ENCODE data around the gene FCGR3A. TPM values are rescaled to one million over a fixed set of nuclear protein-coding genes. Genes with fewer than 3 reads are reported as not detected.
"Not testable (repeated sequence)": the region's sequence is repeated elsewhere in the genome, so short reads cannot be mapped to it uniquely, and the experiment has no call there.

FCGR3A gene
- total and polyA plus RNA-seq, 7 donors: 7.8 to 30.5 (median 14.4) TPM

- H3K27ac ChIP-seq; intact Hi-C loops (cut with DNase I); H3K27me3 ChIP-seq; H3K9me3 ChIP-seq; H3K36me3 ChIP-seq; DNase-seq; H3K4me1 ChIP-seq; H3K4me3 ChIP-seq: not testable (repeated sequence)
- WGBS, 2 donors: no CpG with 5 or more reads among the region's 4 CpGs
Measured at GRCh38 chr1:161580879-161581537, 31.4 kb upstream of the FCGR3A start.

GRCh38 chr1:161579856-161580507, 30.4 kb upstream of the FCGR3A start:
- H3K4me1 ChIP-seq; H3K4me3 ChIP-seq; H3K27ac ChIP-seq; H3K9me3 ChIP-seq; DNase-seq; intact Hi-C loops (cut with DNase I); H3K36me3 ChIP-seq; H3K27me3 ChIP-seq: not testable (repeated sequence)
- 62% methylated on average over 2 of the region's 8 CpGs; no CpG with 5 or more reads in 1 of the 2 donors for WGBS, 2 donors

GRCh38 chr1:161576676-161577075, 27.1 kb upstream of the FCGR3A start:
- H3K9me3 ChIP-seq; H3K36me3 ChIP-seq; H3K27me3 ChIP-seq; H3K4me1 ChIP-seq; H3K4me3 ChIP-seq; H3K27ac ChIP-seq; DNase-seq; intact Hi-C loops (cut with DNase I): not testable (repeated sequence)

GRCh38 chr1:161571703-161572102, 22.1 kb upstream of the FCGR3A start:
- H3K4me1 ChIP-seq; intact Hi-C loops (cut with DNase I); H3K27ac ChIP-seq; H3K9me3 ChIP-seq; H3K27me3 ChIP-seq; H3K4me3 ChIP-seq; H3K36me3 ChIP-seq; DNase-seq: not testable (repeated sequence)
- 48 to 70% methylated on average over 2 of the region's 8 CpGs for WGBS, 2 donors

GRCh38 chr1:161566602-161566960, 17.0 kb upstream of the FCGR3A start:
- intact Hi-C loops (cut with DNase I): loop anchor here (10.0 kb wide), 1 partner anchor 178 kb away; the partner anchor contains the start of gene DUSP12
- not testable (repeated sequence) for H3K4me1 ChIP-seq, H3K9me3 ChIP-seq, H3K27me3 ChIP-seq, DNase-seq, H3K27ac ChIP-seq, H3K4me3 ChIP-seq, H3K36me3 ChIP-seq
- WGBS, 2 donors: 82 to 100% methylated on average over 1 to 2 of the region's 3 CpGs

GRCh38 chr1:161563522-161563921, 13.9 kb upstream of the FCGR3A start:
- not testable (repeated sequence) for H3K4me3 ChIP-seq, H3K27me3 ChIP-seq, H3K27ac ChIP-seq, H3K4me1 ChIP-seq, DNase-seq, H3K9me3 ChIP-seq, H3K36me3 ChIP-seq
- intact Hi-C loops (cut with DNase I): loop anchor here (10.0 kb wide), 1 partner anchor 181 kb away; the partner anchor contains the start of gene DUSP12
- 52 to 83% methylated on average over 1 of the region's 1 CpG for WGBS, 2 donors

- H3K36me3 ChIP-seq, H3K4me3 ChIP-seq, H3K27ac ChIP-seq, H3K4me1 ChIP-seq, H3K9me3 ChIP-seq, H3K27me3 ChIP-seq, DNase-seq: not testable (repeated sequence)
- intact Hi-C loops (cut with DNase I): loop anchor here (10.0 kb wide), 1 partner anchor 182 kb away; the partner anchor contains the start of gene DUSP12
- WGBS, 2 donors: 78 to 81% methylated on average over 3 of the region's 3 CpGs
Measured at GRCh38 chr1:161562441-161562840, 12.8 kb upstream of the FCGR3A start.

GRCh38 chr1:161560960-161561715, 11.5 kb upstream of the FCGR3A start:
- not testable (repeated sequence) for H3K4me1 ChIP-seq, DNase-seq, H3K9me3 ChIP-seq, H3K36me3 ChIP-seq, H3K27me3 ChIP-seq, H3K4me3 ChIP-seq
- 33 to 39% methylated on average over 4 of the region's 4 CpGs for WGBS, 2 donors
- intact Hi-C loops (cut with DNase I): loop anchor here (10.0 kb wide), 1 partner anchor 184 kb away; the partner anchor contains the start of gene DUSP12
- H3K27ac ChIP-seq: peak overlapping the region in 1 of 4 donors; percentile 10

- H3K27me3 ChIP-seq; H3K27ac ChIP-seq; H3K4me1 ChIP-seq; H3K36me3 ChIP-seq; intact Hi-C loops (cut with DNase I); H3K4me3 ChIP-seq; DNase-seq; H3K9me3 ChIP-seq: not testable (repeated sequence)
- 73 to 77% methylated on average over 5 of the region's 6 CpGs for WGBS, 2 donors
Measured at GRCh38 chr1:161557506-161558450, 8.2 kb upstream of the FCGR3A start.

- H3K36me3 ChIP-seq; intact Hi-C loops (cut with DNase I); DNase-seq; H3K27ac ChIP-seq; H3K9me3 ChIP-seq; H3K27me3 ChIP-seq; H3K4me1 ChIP-seq; H3K4me3 ChIP-seq: not testable (repeated sequence)
- 95 to 100% methylated on average over 1 to 2 of the region's 2 CpGs for WGBS, 2 donors
Measured at GRCh38 chr1:161556990-161557389, 7.4 kb upstream of the FCGR3A start.

- intact Hi-C loops (cut with DNase I); H3K9me3 ChIP-seq; H3K27ac ChIP-seq; DNase-seq; H3K4me1 ChIP-seq; H3K4me3 ChIP-seq; H3K36me3 ChIP-seq; H3K27me3 ChIP-seq: not testable (repeated sequence)
- WGBS, 2 donors: 58 to 87% methylated on average over 3 of the region's 3 CpGs
Measured at GRCh38 chr1:161556143-161556542, 6.5 kb upstream of the FCGR3A start.

- H3K4me1 ChIP-seq, H3K27me3 ChIP-seq: not testable (repeated sequence)
Measured at GRCh38 chr1:161554815-161555417, 5.3 kb upstream of the FCGR3A start.

More at GRCh38 chr1:161554815-161555417, 5.3 kb upstream of the FCGR3A start:
- DNase-seq; H3K4me3 ChIP-seq; H3K36me3 ChIP-seq; H3K9me3 ChIP-seq; intact Hi-C loops (cut with DNase I): not testable (repeated sequence)
- WGBS, 2 donors: 43 to 72% methylated on average over 1 of the region's 1 CpG
- H3K27ac ChIP-seq: peak overlapping the region in 2 of 4 donors; percentile 46 to 50
